Thyroid gland (tissue), 4 donors: ENCODE data around the gene ANKRD36B.
"Not testable (repeated sequence)": the region's sequence is repeated elsewhere in the genome, so short reads cannot be mapped to it uniquely, and the experiment has no call there.

ENCODE experiments used
- CTCF ChIP-seq, 6 experiments: fragments of 200-600 bp in 3 of 6; fragments of 450-650 bp in 3 of 6; sonication (generic) in 3 of 6; IDR thresholded peaks; one replicate each; pipeline ENCODE4 v1.5.1; 2016 to 2019; ENCODE audit warnings: antibody characterized with exemption in 6 of 6, mild to moderate bottlenecking in 2 of 6, inconsistent platforms in 1 of 6, moderate library complexity in 1 of 6
- POLR2A ChIP-seq, 2 donors: fragments of 450-650 bp; IDR thresholded peaks; one replicate each; pipeline ENCODE4 v1.6.1; 2017; ENCODE audit warnings: antibody characterized with exemption in 2 of 2, mild to moderate bottlenecking in 2 of 2, moderate library complexity in 1 of 2

DNA sequence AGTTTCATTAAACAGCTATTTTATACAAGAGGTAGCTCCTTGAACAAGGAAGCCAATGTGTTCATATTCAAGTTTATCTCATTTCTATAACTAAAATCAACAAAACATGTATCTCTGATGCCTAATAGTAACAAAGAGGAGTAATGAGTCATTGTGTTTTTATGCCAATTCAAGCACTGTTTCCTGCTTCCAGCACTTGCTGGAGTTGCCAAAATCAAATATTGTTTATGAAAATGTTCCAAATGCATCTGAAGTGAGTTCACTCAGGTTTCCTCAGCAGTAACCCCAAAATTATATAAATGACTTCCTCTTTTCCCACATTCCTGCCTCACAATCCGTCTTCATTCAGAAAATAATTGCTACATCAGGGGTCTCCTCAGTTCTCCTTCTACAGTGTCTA is 39.2 kb downstream of the ANKRD36B start:
- not testable (repeated sequence) for TF ChIP-seq CTCF, POLR2A (IDR thresholded peaks at IDR 0.05)
